ENCODE data around the gene DNMBP. TPM values are rescaled to one million over a fixed set of nuclear protein-coding genes. Genes with fewer than 3 reads are reported as not detected.

The DNMBP gene
- total RNA-seq, 4 donors from 2014 or later: 9.5 to 15.8 (median 11.4) TPM

- WGBS, 2 donors: 49 to 76% methylated on average over 5 to 6 of the region's 8 CpGs
- no peaks in the 10 kb centered on the region for H3K27me3 ChIP-seq
- intact Hi-C loops (cut with DNase I): loop anchor here (10.0 kb wide), 1 partner anchor 70 kb away; no protein-coding TSS in a partner anchor
- peaks cover 0 to 16% (median 3%) of the 10 kb centered on the region in 3 donors for H3K36me3 ChIP-seq
- H3K27ac ChIP-seq: peak overlapping the region in 3 of 4 donors; percentile 38 to 84 (median 77)
- H3K4me1 ChIP-seq: peaks cover 12 to 59% (median 24%) of the 10 kb centered on the region in 3 donors
- no peak overlapping the region for H3K4me3 ChIP-seq
- H3K9me3 ChIP-seq: no peaks in the 10 kb centered on the region
- DNase-seq: no peak
- TF ChIP-seq POLR2A (IDR thresholded peaks at IDR 0.05): no peak
- no peak for TF ChIP-seq CTCF (IDR thresholded peaks at IDR 0.05)
Observed at GRCh38 chr10:99975106-99975829, 34.5 kb downstream of the DNMBP start.

- intact Hi-C loops (cut with DNase I): loop anchor here (10.0 kb wide), 1 partner anchor 72 kb away; no protein-coding TSS in a partner anchor
- Histone ChIP-seq H3K27me3 (no peaks in the 10 kb centered on the region), H3K36me3 (peaks cover 7 to 37% (median 13%) of the 10 kb centered on the region in 3 donors), H3K4me3 (no peak overlapping the region), H3K27ac (no peak overlapping the region), H3K4me1 (peaks cover 12 to 41% (median 14%) of the 10 kb centered on the region in 3 donors), H3K9me3 (no peaks in the 10 kb centered on the region)
- 71 to 92% methylated on average over 2 of the region's 2 CpGs for WGBS, 2 donors
- TF ChIP-seq POLR2A (IDR thresholded peaks at IDR 0.05) (no peak), CTCF (IDR thresholded peaks at IDR 0.05) (peak in 2 of 6 experiments; percentile 10 to 35)
- no peak for DNase-seq
Observed at GRCh38 chr10:99973190-99973589, 36.6 kb downstream of the DNMBP start.

- Histone ChIP-seq H3K27ac (no peak overlapping the region), H3K4me3 (no peak overlapping the region), H3K36me3 (peaks cover 7 to 72% (median 23%) of the 10 kb centered on the region in 3 donors), H3K4me1 (peaks cover 0 to 18% (median 0%) of the 10 kb centered on the region in 3 donors), H3K27me3 (no peaks in the 10 kb centered on the region), H3K9me3 (no peaks in the 10 kb centered on the region)
- 91 to 99% methylated on average over 7 of the region's 7 CpGs for WGBS, 2 donors
- TF ChIP-seq CTCF (IDR thresholded peaks at IDR 0.05) (no peak), POLR2A (IDR thresholded peaks at IDR 0.05) (no peak)
- DNase-seq: no peak
- intact Hi-C loops (cut with DNase I): no loop called here
Observed at GRCh38 chr10:99967961-99968360, 41.8 kb downstream of the DNMBP start.

GRCh38 chr10:99966306-99966705, 43.4 kb downstream of the DNMBP start:
- TF ChIP-seq CTCF (IDR thresholded peaks at IDR 0.05) (no peak), POLR2A (IDR thresholded peaks at IDR 0.05) (no peak)
- Histone ChIP-seq H3K27ac (peak overlapping the region in 2 of 4 donors; percentile 3 to 10), H3K4me1 (peaks cover 0 to 17% (median 0%) of the 10 kb centered on the region in 3 donors), H3K36me3 (peaks cover 7 to 67% (median 23%) of the 10 kb centered on the region in 3 donors), H3K9me3 (no peaks in the 10 kb centered on the region), H3K27me3 (no peaks in the 10 kb centered on the region), H3K4me3 (no peak overlapping the region)
- intact Hi-C loops (cut with DNase I): no loop called here
- WGBS, 2 donors: 52 to 71% methylated on average over 2 to 3 of the region's 3 CpGs
- no peak for DNase-seq

- Histone ChIP-seq H3K4me1 (peaks cover 0 to 17% (median 0%) of the 10 kb centered on the region in 3 donors), H3K27ac (peak overlapping the region in 2 of 4 donors; percentile 3 to 10), H3K36me3 (peaks cover 7 to 61% (median 23%) of the 10 kb centered on the region in 3 donors), H3K9me3 (no peaks in the 10 kb centered on the region), H3K27me3 (no peaks in the 10 kb centered on the region), H3K4me3 (no peak overlapping the region)
- TF ChIP-seq POLR2A (IDR thresholded peaks at IDR 0.05): no peak
- TF ChIP-seq CTCF (IDR thresholded peaks at IDR 0.05): no peak
- intact Hi-C loops (cut with DNase I): no loop called here
- WGBS, 2 donors: 87 to 96% methylated on average over 4 of the region's 4 CpGs
- DNase-seq: no peak
Observed at GRCh38 chr10:99965700-99966099, 44.0 kb downstream of the DNMBP start.
